GM12878 (cell line): ENCODE data around the gene ATG9B. TPM values are rescaled to one million over a fixed set of nuclear protein-coding genes. Genes with fewer than 3 reads are reported as not detected.

Experiments
- ATAC-seq: fragments of 200-7000 bp; cut with Tn5 transposase; 3 replicates; pipeline ENCODE4 v1.9.1; 2020; ENCODE audit warnings: mild to moderate bottlenecking, moderate library complexity
- BruUV-seq: library from RNA; stranded (reverse); fragments of 400-500 nt; replicated peaks from 2 replicates; lab custom pipeline; 2021; lab: Mats Ljungman, UMichigan
- CTCF ChIA-PET: fragments of 300-600 bp; sonication (Branson Sonifier 250); formaldehyde crosslinking; extraction: SDS; loops from one replicate; lab custom pipeline; 2021; ENCODE audit warnings: inconsistent platforms; lab: Yijun Ruan, JAX
- POLR2A ChIA-PET: fragments of 350-600 bp; formaldehyde crosslinking; extraction: SDS; loops from one replicate; lab custom pipeline; 2021; ENCODE audit warnings: inconsistent platforms; lab: Charles Lee
- RAD21 ChIA-PET: fragments of 300-600 bp; sonication (Branson Sonifier 250); formaldehyde crosslinking; loops from one replicate; lab custom pipeline; 2023; ENCODE audit warnings: antibody characterized with exemption; ENCODE audit not compliant: unreplicated experiment; lab: Charles Lee
- SMC1A ChIA-PET: fragments of 300-600 bp; sonication (Branson Sonifier 250); formaldehyde crosslinking; loops from one replicate; lab custom pipeline; 2023; ENCODE audit not compliant: unreplicated experiment, uncharacterized antibody; lab: Charles Lee
- DNase-seq: peaks from one replicate; pipeline ENCODE4 v3.0.0-alpha.2; 2011; ENCODE audit warnings: low read depth, low spot score
- FAIRE-seq: peaks from 3 replicates; lab custom pipeline; 2011; peaks lifted over from hg19 to GRCh38; lab: Jason Lieb, UNC
- H2AFZ ChIP-seq: 2 replicates; pipeline ENCODE4 v1.6.0; 2011; ENCODE audit warnings: low read depth, low read length, control low read depth; ENCODE audit not compliant: control insufficient read depth
- H3K27ac ChIP-seq: 2 replicates; pipeline ENCODE4 v1.5.1; 2011; ENCODE audit warnings: control low read depth; ENCODE audit not compliant: control insufficient read depth, insufficient read depth
- H3K27me3 ChIP-seq, 2 experiments: replicated peaks in 1 of 2; 2 replicates each; pipeline versions ENCODE4 v1.6.0 to v1.6.1; 2011; ENCODE audit warnings: low read length in 1 of 2; ENCODE audit not compliant: control insufficient read depth in 2 of 2, insufficient read depth in 2 of 2
- H3K36me3 ChIP-seq, 2 experiments: 2 replicates each; pipeline ENCODE4 v1.5.1; 2011; ENCODE audit warnings: low read length in 1 of 2; ENCODE audit not compliant: control insufficient read depth in 2 of 2, insufficient read depth in 2 of 2
- H3K4me1 ChIP-seq: 2 replicates; pipeline ENCODE4 v1.6.1; 2011; ENCODE audit warnings: mild to moderate bottlenecking, low read length, moderate library complexity, mixed read lengths; ENCODE audit not compliant: control insufficient read depth, insufficient read depth
- H3K4me2 ChIP-seq: 2 replicates; pipeline ENCODE4 v1.6.0; 2011; ENCODE audit warnings: control low read depth; ENCODE audit not compliant: control insufficient read depth, insufficient read depth
- H3K4me3 ChIP-seq: fragments of 200-600 bp; sonication (generic); 2 replicates; pipeline ENCODE4 v1.5.1; 2016
- H3K79me2 ChIP-seq: 2 replicates; pipeline ENCODE4 v1.6.0; 2011; ENCODE audit warnings: low read length; ENCODE audit not compliant: control insufficient read depth, insufficient read depth
- H3K9ac ChIP-seq: 2 replicates; pipeline ENCODE4 v1.8.0; 2011; ENCODE audit warnings: low read length, control low read depth, mixed read lengths; ENCODE audit not compliant: control insufficient read depth, insufficient read depth
- H3K9me3 ChIP-seq: replicated peaks from 3 replicates; pipeline ENCODE4 v1.5.1; 2011; ENCODE audit warnings: mild to moderate bottlenecking, low read length; ENCODE audit not compliant: control insufficient read depth, insufficient read depth
- H4K20me1 ChIP-seq: 2 replicates; pipeline ENCODE4 v1.6.0; 2011; ENCODE audit not compliant: control insufficient read depth, insufficient read depth
- BMI1 ChIP-seq: fragments of 450-650 bp; IDR thresholded peaks from 2 replicates; pipeline ENCODE4 v1.6.1; 2016; ENCODE audit warnings: mild to moderate bottlenecking, moderate library complexity, borderline replicate concordance
- JUND ChIP-seq: IDR thresholded peaks from 2 replicates; pipeline ENCODE4 v1.6.1; 2012; ENCODE audit warnings: low read depth, mild to moderate bottlenecking, low read length, improper control_type of control experiment, moderate library complexity
- WGBS: methylation state at CpG from one replicate; pipeline ENCODE4 v1.1.6; 2016; ENCODE audit warnings: low lambda C conversion rate; ENCODE audit not compliant: insufficient replicate concordance, insufficient coverage; ENCODE audit errors: missing lambda C conversion rate; 5-methylcytosine and 5-hydroxymethylcytosine counted together
- in situ Hi-C: fragments of 300-500 bp; cut with MboI; formaldehyde crosslinking; loops from 9 replicates; pipeline ENCODE4 v1.14.3; 2018; ENCODE audit warnings: mixed read lengths
- intact Hi-C: fragments of 100-400 bp; cut with micrococcal nuclease; formaldehyde crosslinking; loops from one replicate; pipeline ENCODE4 v1.14.2; 2022; ENCODE audit not compliant: unreplicated experiment
- polyA plus RNA-seq, 11 experiments: library from polyadenylated mRNA; depleted of rRNA in 4 of 11; unstranded in 6 of 11; stranded (reverse) in 5 of 11; fragments of >200 nt; fragmentation: Nextera tagmentation in 4 of 11; fragmentation: Illumina TruSeq in 1 of 11; extraction: Ambion mirVana in 4 of 11; extraction: Trizol in 1 of 11; gene quantifications; 1 replicate in 1 of 11; 2 replicates in 10 of 11; pipeline versions ENCODE4 v1.2.1 to v1.2.3, GENCODE V29; 2011 to 2016; ENCODE audit warnings: inconsistent platforms in 2 of 11, missing spikeins in 2 of 11, low read depth in 1 of 11
- total RNA-seq, 4 experiments: library from RNA; depleted of rRNA in 3 of 4; stranded (reverse); fragments of >200 nt in 3 of 4; fragmentation: Illumina TruSeq in 1 of 4; extraction: Trizol in 1 of 4; gene quantifications; 2 replicates each; pipeline versions ENCODE4 v1.2.1 to v1.2.3, GENCODE V29; 2013 to 2021
- TF ChIP-seq, protein P1 (sequence below), 3 experiments: IDR thresholded peaks in 2 of 3; conservative IDR thresholded peaks in 1 of 3; 2 replicates each; pipeline ENCODE4 v1.5.1; 2011; ENCODE audit warnings: low read depth in 3 of 3, low read length in 3 of 3, mild to moderate bottlenecking in 3 of 3, control low read depth in 2 of 3, moderate library complexity in 2 of 3, inconsistent platforms in 1 of 3, mixed read lengths in 1 of 3; ENCODE audit not compliant: control insufficient read depth in 2 of 3, insufficient read depth in 1 of 3; ENCODE audit errors: extremely low read depth in 1 of 3

ATG9B gene
- total and polyA plus RNA-seq, 10 of the 15 experiments (the other 5 are each of a cell fraction or from before 2014, with no cell fraction given) = 0.01 to 0.83 (median 0.12) TPM; not detected in 2

DNA sequence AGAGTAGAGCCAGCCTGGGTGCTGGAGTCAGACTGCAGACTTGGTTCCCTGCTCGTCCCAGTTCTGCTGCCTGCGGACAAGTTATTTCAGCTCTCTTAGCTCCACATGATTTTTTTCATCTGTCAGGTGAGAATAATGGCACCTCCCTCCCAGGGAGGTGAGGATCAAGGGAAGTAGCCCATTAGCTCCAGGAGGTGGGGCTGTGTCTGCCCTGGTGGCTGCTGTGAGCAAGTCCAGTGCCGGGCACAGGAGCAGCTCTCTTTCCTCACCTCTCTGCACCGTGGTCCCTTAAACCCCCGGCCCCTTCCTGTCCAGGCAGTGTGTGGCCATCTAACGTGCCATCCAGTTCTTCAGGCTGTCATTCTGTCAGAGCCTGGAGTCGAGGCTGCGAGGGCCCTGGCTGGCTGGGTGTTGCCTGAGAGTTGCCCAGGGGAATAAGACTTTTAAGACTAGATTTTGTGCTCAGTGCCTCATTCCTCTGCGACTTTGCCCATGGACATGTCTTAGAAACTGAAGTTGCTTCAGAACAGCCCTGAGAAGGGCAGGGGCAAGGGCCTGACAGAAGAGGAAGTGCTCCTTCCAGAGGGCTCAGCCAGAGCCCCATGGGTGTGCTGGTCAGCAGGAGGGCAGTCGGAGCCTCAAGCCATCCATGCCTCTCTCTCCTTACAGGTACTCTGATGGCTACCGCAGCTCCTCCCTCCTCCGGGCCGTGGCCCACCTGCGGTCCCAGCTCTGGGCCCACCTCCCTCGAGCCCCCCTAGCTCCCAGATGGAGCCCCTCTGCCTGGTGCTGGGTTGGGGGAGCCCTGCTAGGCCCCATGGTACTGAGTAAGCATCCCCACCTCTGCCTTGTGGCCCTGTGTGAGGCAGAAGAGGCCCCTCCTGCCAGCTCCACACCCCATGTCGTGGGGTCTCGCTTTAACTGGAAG, 8.9 kb upstream of the ATG9B start:
- RAD21 ChIA-PET = interaction anchor here (1.4 kb wide), 1 partner anchor 55 kb away, joined by 4 read pairs; no protein-coding TSS in a partner anchor
- no peak overlapping the region for H3K9ac ChIP-seq
- H4K20me1 ChIP-seq = no peaks in the 10 kb centered on the region
- no peak overlapping the region for H3K27ac ChIP-seq
- CTCF ChIA-PET = interaction anchor here (2.1 to 2.9 kb wide), 2 partner anchors 50 to 78 kb away, joined by 5 to 15 read pairs; partner anchors contain the start of gene TMUB1
- 83% methylated on average over 17 of the region's 17 CpGs for WGBS
- no peak for ATAC-seq
- no peak overlapping the region for H2AFZ ChIP-seq
- FAIRE-seq = no peak
- peaks cover 4% of the 10 kb centered on the region for H3K4me1 ChIP-seq
- H3K79me2 ChIP-seq = no peaks in the 10 kb centered on the region; the same call in 1 of the 2 replicates
- no peaks in the 10 kb centered on the region for H3K9me3 ChIP-seq
- POLR2A ChIA-PET = no interaction called here
- no peak for DNase-seq
- H3K27me3 ChIP-seq = no peaks in the 10 kb centered on the region
- peaks cover 0 to 3% of the 10 kb centered on the region in 2 experiments; a peak in 1 of 4 replicates for H3K36me3 ChIP-seq
- SMC1A ChIA-PET = no interaction called here
- no TSS peak for BruUV-seq
- in situ Hi-C loops = no loop called here
- no peak overlapping the region for H3K4me2 ChIP-seq
- TF ChIP-seq, protein P1, sequence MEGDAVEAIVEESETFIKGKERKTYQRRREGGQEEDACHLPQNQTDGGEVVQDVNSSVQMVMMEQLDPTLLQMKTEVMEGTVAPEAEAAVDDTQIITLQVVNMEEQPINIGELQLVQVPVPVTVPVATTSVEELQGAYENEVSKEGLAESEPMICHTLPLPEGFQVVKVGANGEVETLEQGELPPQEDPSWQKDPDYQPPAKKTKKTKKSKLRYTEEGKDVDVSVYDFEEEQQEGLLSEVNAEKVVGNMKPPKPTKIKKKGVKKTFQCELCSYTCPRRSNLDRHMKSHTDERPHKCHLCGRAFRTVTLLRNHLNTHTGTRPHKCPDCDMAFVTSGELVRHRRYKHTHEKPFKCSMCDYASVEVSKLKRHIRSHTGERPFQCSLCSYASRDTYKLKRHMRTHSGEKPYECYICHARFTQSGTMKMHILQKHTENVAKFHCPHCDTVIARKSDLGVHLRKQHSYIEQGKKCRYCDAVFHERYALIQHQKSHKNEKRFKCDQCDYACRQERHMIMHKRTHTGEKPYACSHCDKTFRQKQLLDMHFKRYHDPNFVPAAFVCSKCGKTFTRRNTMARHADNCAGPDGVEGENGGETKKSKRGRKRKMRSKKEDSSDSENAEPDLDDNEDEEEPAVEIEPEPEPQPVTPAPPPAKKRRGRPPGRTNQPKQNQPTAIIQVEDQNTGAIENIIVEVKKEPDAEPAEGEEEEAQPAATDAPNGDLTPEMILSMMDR (IDR thresholded peaks at IDR 0.05 in 2 of 3, conservative IDR thresholded peaks at IDR 0.05 in 1 of 3; ENCODE audit: control insufficient read depth in 2 of 3, extremely low read depth in 1 of 3, insufficient read depth in 1 of 3, low read depth in 3 of 3, low read length in 3 of 3) = peak in 2 of 3 experiments; percentile 6 to 24; a peak in 2 of 6 replicates
- TF ChIP-seq JUND (no peak), BMI1 (no peak)
- H3K4me3 ChIP-seq = no peak overlapping the region
- intact Hi-C loops = no loop called here
